Raji (cell line): ENCODE results near the gene NTNG2.

Source experiments
- POLR2A ChIP-seq: IDR thresholded peaks from 2 replicates; pipeline ENCODE4 v1.6.1; 2011; ENCODE audit warnings: low read depth, low read length, control low read depth; ENCODE audit not compliant: insufficient read depth

NTNG2 gene, protein sequence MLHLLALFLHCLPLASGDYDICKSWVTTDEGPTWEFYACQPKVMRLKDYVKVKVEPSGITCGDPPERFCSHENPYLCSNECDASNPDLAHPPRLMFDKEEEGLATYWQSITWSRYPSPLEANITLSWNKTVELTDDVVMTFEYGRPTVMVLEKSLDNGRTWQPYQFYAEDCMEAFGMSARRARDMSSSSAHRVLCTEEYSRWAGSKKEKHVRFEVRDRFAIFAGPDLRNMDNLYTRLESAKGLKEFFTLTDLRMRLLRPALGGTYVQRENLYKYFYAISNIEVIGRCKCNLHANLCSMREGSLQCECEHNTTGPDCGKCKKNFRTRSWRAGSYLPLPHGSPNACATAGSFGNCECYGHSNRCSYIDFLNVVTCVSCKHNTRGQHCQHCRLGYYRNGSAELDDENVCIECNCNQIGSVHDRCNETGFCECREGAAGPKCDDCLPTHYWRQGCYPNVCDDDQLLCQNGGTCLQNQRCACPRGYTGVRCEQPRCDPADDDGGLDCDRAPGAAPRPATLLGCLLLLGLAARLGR

DNA sequence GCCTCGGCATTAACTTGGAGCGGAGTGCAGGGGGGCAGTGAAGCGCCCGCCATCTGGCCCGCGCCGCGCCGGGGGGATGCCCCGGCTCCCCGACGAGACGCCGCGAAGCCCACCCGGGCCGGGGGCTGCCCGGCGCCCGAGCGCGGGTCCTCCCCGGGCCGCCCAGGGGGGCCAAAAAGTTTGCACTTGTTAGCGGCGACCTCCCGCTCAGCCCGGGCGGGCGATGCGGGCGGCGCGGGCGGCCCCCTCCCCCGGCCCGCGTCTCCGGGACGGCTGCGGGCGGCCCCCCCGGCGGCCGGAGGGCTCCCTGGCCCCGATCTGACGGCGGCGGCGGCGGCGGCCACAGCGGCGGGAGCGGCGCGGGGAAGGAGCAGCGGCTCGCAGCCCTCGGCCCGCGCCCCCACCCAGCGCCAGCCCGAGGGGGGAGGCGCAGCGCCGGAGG lies at the start of gene NTNG2:
NTNG2 (plus strand) TSS at position 316 of the 442 bp plus-strand sequence. CDS start 4,774 bp downstream, outside the sequence.
- TF ChIP-seq POLR2A: no peak

DNA sequence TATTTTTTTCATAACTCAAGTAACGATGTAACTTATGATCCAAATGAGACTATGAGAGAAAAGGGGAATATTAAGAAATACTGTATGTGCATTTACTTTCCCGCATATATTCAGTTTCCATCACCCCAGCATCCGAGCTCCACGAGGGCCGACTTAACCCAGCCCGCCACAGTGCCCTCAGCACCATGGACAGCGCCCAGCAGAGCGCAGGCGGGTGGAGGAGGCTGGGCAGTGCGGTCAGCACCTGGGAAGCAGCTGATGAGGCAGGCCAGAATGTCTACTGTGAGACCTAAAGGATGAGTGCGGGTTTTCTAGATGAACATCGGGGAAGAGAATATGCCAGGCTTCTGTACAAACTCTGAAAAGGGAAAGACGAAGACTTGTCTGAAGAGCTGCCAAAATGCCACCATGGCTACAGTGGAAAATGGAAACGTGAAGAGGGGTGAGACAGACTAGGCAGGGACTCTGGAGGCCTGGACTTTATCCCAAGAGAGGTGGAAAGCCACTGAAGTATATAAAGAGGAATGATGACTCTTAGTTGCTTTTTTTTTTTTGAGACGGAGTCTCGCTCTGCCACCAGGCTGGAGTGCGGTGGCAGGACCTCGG lies 47.7 kb upstream of the NTNG2 start:
- TF ChIP-seq POLR2A: no peak

DNA sequence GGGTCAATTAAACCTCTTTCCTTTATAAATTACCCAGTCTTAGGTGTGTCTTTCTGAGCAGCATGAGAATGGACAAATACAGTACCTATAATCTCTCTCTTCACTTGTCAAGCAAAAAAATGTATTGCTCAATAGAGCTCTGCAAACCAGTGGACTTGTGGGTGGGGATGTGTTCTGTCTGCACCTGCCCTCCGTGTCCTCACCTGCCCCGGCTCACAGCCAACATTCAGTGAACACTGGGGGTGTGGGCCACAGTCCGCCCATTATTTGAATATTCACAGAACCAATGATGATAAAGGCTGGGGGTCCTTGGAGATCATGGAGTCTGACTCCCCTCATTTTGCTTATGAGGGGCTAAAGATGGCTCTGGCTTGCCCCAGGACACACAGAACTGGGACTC lies 45.3 kb upstream of the NTNG2 start:
- TF ChIP-seq POLR2A: no peak

DNA sequence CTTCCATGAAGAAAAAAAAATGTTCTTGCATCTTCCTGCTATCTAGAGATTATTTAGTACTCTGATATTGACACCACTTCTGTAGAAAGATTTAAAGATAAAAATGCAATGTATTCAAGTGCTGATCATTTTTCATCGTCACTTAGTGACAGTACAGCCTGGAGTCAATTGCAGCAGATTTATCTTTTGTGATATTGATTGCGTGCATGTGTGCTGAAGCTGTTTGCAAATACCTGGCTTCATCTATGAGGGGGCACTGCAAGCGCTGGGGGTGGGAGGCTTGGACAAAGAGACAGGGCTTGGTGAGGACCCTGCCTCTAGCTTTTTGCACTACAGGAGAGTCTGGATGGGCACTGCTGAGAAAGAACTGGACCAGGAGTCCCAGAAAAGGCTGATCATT lies 44.2 kb upstream of the NTNG2 start:
- TF ChIP-seq POLR2A: no peak

DNA sequence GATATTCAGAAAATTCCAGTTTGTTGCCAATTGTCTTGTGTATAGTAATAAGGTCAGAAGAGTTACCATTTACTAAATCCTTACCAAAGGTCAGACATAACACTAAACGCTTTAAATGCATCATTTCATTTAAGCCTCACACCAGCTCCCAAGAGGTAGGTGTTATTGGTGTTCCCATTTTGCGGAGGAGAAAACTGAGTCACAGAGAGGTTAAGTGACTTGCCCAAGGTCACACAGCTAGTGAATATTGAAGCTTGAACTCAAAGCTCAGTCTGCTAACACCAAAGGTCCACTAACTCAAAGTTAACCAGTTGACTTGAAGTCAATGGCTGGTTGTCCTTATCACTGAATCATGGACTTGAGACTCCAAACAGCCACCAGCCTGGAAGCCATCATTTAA lies 40.8 kb upstream of the NTNG2 start:
- TF ChIP-seq POLR2A: no peak

DNA sequence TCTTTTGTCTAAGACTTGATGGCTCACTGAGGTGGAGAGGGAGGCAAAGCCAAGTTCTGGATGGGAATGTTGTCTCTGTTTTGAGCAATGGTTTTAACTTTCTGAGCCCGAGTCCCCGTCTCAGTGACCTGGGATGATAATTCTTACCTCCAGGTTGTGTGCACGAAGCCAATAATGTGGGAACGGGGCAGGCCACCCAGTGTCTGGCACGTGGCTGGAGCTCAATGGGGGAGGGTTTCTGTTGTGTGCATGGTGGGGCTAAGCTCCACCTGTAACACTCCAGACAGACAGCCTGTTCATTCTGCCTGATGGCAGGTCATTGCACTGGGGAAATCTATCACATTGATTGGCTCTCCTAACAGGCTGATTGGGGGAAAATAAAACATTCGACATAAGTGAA lies 37.1 kb upstream of the NTNG2 start:
- no peak for TF ChIP-seq POLR2A

DNA sequence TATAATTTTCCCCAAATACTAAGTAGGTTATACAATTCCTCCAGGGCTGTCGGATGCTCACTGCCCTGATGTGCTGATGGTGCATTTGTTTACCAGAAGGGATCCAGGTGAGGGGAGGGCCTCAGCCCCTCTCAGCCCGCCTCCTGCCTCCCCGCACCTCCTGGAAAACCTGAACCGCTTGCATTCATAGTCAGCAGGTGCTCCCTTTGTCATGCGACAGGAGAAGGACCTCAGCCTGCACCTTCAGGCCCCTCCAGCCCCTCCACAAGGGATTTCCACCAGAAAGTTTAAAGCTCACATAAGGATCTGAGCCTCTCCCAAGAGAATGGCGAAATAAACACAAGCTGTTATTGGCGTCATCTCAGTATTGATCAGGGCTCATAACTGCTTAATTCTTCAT lies 36.5 kb upstream of the NTNG2 start:
- TF ChIP-seq POLR2A: no peak

DNA sequence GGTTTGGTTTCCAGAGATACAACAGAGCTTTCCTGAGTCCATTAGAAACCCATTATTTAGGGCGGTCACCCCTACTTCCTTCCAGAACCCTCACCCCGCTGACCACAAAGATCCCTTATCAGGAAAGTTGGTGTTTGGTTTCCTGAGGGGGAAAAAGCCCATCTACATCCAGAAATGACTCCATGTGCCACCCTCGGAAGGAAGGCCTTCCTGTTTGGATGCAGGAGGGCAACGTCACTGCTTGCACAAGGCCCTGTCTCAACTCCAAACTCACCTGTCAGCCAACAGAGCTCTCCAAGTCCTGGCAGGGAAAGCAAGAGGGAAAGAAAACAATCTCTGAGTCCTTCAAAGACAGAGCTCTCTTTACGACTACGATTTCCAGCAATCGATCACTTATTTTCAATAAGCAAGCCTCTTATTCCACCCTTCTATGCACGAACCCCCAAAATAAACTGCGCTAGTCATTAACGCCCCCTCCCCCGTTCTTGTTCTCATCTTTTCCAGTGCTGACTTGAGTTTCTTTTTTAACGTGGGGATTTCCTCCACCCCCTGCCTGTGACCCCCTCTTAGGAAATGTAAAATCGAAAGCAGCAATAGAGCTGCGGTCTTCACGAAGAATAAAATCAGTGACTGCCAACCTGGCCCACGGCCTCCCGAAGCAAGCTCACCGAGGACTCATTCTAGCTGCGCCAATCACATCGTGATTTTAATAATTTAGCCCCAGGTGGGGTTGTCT lies 35.7 kb upstream of the NTNG2 start:
- no peak for TF ChIP-seq POLR2A

DNA sequence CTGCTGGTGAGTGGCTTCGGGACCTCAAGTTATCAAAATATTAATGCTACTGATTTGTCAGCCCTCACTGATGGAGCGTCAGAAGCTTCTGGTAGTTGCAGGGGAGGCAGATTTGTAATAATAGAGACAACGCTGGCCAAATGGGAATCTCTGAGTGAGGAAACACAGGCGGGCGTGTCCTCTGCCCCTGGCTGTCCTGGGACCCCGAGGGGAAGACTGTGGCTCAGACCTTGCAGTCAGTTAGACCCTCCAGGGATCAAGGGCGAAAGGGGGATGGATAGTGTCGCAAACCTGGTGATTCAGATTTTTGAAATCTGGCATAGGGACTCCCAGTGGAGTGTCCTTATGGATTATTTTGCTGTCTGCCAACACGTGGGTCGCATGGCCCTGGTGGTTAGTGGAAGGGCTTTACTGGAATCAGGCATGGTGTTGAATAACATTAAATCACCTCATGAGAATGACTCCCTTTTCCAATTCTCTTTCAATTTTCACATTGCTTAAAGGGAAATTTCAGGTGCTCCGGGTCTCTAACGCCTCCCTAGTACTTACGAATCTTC lies 35.1 kb upstream of the NTNG2 start:
- TF ChIP-seq POLR2A: no peak

DNA sequence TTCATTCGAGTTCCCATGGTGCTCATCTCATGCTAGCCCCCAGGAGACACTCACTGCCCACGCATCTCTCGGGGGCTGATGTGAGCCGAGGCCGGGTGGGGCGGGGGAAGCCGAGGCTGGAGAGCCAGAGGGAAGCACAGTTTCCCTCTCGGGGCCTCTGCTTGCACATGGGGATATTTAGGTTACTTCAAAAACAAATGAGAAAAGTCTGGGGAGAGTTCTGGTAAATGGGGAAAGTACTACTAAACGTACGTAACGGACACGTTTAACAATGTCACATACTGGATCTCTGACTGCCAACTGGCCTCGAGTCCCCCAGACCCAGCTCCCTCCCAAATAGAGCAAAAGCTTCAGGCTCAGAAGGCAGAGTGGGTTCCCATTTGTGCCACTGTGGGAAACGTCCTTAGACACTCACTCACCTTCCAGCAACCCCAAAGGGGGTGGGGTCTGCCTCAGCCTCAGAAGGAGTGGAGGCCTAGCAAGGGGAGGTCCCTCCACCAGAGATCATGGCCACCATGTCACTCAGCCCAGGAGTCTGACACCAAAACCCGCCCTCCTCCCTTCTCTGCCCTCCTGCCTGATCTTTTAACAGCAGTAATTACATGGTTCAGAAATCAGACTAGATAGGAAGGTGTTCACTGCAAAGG lies 33.8 kb upstream of the NTNG2 start:
- no peak for TF ChIP-seq POLR2A

DNA sequence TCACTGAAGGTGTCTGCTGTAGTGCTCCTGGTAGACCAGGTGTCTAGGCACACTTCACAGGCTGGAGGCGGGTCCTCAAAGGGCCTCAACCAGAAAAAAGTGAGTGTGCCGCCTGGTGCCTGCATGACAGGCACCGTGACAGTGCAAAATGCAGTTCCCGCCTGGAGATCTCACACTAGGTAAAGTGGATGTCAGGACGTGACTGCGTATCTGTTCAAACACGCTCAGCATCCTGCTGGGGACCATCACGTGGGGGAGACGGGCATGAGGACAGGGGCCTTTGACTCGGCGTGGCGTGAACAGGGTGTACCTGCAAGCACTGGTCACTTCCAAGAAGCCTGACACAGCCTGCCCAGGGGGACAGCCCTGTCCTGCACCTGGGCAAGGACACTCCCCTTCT lies 32.3 kb upstream of the NTNG2 start:
- no peak for TF ChIP-seq POLR2A

DNA sequence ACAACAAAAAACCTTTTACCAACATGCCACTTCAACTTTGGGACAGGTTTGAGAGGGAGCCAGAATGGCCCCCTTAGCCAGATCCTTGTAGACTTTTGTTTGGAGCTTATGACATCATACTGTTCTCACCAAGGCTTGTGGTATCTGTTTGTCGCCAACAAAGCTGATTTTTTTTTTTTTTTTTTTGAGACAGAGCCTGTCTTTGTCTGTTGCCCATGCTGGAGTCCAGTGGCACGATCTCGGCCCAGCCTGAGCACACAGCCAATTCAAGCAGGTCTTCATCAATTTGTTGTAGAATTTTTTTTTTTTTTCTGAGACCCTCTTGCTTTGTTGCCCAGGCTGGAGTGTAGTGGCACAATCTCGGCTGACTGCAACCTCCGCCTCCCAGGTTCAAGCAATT lies 26.4 kb upstream of the NTNG2 start:
- TF ChIP-seq POLR2A: no peak

DNA sequence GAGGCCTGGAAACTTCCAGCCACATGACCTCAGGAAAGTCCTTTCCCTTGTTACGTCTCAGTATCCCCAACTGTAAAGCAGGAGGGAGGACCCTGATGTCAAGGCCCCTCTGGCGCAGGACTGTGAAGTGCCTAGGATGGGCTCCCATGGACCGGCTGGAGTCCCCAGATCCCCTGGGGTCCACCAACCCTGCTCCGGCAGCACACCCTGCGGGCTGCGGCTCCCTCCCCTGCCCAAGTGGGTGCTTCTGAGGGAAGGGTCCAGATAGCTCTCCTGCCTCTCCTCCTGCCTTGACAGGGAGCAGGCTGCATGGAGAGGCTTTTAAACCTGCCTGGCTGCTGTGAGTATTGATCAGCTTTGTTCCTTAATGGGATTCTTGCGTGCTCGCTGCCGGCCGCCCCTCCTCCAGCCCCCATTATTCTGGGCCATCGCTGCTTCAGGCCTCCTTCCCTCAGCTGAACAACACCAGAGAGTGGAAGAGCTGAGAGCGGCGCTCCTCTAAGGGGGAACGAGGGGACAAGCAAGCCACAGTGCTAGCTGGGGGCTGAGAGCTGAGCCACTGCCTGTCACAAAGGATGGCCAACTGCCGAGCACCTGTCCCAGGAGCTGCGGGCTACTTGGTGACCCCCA lies 25.6 kb upstream of the NTNG2 start:
- no peak for TF ChIP-seq POLR2A

DNA sequence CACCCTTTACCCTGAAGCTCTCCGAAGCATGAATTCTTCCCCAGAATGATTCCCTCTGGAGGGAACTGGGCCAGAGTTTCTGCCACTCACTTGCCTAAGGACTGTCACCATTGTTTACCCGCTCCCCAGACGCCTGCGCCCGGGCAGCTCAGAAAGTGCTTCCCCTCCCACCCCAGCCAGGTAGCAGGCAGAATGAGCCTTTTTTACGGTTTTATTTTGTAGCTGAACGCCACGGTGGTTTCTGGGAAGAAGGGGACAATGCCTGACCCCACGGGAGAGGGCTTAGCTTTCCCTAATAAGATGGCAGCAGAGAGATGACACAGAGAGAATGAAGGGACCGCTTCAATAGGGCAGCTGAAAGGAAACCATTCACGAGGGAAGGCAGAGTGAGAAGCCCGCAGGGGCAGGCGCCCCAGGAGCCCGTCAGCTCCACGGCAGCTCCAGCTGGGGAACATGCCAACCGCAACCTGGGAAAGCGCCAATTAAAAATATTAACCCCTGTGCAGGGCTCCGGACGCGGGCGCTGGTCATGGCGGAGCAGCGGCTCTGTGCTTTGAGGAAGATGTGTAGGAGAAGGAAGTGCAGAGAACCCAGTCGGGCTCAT lies 20.4 kb upstream of the NTNG2 start:
- TF ChIP-seq POLR2A: no peak
